Chondrocyte (in vitro differentiated cells): ENCODE data around the gene SMC3. TPM values are rescaled to one million over a fixed set of nuclear protein-coding genes. Genes with fewer than 3 reads are reported as not detected.

ENCODE experiments used
- DNase-seq: peaks from one replicate; pipeline ENCODE4 v3.0.0; 2021; ENCODE audit warnings: mixed read lengths, low spot score
- H3K27ac Mint-ChIP-seq: one replicate; pipeline ENCODE4 v1.8.0; 2021; ENCODE audit warnings: mild to moderate bottlenecking, moderate library complexity, mixed read lengths; ENCODE audit not compliant: unreplicated experiment
- H3K27me3 Mint-ChIP-seq: 2 replicates; pipeline ENCODE4 v1.8.0; 2021; ENCODE audit warnings: low read depth, mixed read lengths
- H3K36me3 Mint-ChIP-seq: 2 replicates; pipeline ENCODE4 v1.8.0; 2021; ENCODE audit warnings: low read depth, mixed read lengths
- H3K4me1 Mint-ChIP-seq: 2 replicates; pipeline ENCODE4 v1.8.0; 2021; ENCODE audit warnings: low read depth, mild to moderate bottlenecking, mixed read lengths
- H3K4me3 Mint-ChIP-seq: one replicate; pipeline ENCODE4 v1.8.0; 2021; ENCODE audit warnings: mild to moderate bottlenecking, moderate library complexity, mixed read lengths; ENCODE audit not compliant: unreplicated experiment
- H3K9me3 Mint-ChIP-seq: 2 replicates; pipeline ENCODE4 v1.8.0; 2021; ENCODE audit warnings: low read depth, mixed read lengths
- total RNA-seq: library from RNA; stranded (reverse); gene quantifications from 3 replicates; pipeline ENCODE4 v1.2.1, GENCODE V29; 2021
- TF ChIP-seq, protein P1 (sequence below): fragments of 200-600 bp; sonication (generic); IDR thresholded peaks from 2 replicates; pipeline ENCODE4 v1.5.0; 2021; ENCODE audit warnings: antibody characterized with exemption, mild to moderate bottlenecking, moderate library complexity

SMC3 gene
- total RNA-seq, 1 donor from 2014 or later = 29.3 TPM

DNA sequence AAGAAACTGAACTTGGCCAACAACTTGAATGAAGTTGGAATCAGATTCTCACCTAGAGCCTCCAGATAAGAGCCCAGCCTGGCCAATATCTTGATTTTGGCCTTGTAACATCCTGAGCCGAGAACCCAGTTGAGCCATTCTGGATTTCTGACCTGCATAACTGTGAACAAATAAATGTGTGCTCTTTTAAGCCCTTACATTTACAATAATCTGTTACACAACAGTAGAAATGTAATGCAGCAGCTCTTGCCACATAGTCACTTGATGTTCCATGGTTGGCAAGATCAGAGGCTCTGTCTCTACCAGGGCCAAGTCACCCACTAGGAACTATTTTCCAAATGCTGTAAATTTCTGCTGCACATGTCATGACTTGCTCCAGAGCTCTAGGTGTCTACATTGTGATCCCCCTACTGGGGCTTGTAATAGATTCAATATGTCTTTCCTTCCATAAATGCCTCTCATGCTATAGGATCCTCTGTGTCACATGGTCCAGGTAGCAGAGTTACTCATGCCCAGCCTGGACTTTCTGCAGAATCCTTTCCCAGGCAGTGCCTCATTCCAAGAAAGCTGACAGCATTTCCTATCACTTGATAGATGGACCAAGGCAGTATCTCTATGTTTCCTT is 65.2 kb downstream of the SMC3 start:
- no peak overlapping the region for H3K27ac Mint-ChIP-seq
- H3K4me1 Mint-ChIP-seq = peaks cover 34% of the 10 kb centered on the region
- H3K9me3 Mint-ChIP-seq = no peaks in the 10 kb centered on the region
- DNase-seq = no peak
- H3K27me3 Mint-ChIP-seq = no peaks in the 10 kb centered on the region
- TF ChIP-seq, protein P1, sequence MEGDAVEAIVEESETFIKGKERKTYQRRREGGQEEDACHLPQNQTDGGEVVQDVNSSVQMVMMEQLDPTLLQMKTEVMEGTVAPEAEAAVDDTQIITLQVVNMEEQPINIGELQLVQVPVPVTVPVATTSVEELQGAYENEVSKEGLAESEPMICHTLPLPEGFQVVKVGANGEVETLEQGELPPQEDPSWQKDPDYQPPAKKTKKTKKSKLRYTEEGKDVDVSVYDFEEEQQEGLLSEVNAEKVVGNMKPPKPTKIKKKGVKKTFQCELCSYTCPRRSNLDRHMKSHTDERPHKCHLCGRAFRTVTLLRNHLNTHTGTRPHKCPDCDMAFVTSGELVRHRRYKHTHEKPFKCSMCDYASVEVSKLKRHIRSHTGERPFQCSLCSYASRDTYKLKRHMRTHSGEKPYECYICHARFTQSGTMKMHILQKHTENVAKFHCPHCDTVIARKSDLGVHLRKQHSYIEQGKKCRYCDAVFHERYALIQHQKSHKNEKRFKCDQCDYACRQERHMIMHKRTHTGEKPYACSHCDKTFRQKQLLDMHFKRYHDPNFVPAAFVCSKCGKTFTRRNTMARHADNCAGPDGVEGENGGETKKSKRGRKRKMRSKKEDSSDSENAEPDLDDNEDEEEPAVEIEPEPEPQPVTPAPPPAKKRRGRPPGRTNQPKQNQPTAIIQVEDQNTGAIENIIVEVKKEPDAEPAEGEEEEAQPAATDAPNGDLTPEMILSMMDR = no peak
- H3K4me3 Mint-ChIP-seq = no peak overlapping the region
- no peaks in the 10 kb centered on the region for H3K36me3 Mint-ChIP-seq

DNA sequence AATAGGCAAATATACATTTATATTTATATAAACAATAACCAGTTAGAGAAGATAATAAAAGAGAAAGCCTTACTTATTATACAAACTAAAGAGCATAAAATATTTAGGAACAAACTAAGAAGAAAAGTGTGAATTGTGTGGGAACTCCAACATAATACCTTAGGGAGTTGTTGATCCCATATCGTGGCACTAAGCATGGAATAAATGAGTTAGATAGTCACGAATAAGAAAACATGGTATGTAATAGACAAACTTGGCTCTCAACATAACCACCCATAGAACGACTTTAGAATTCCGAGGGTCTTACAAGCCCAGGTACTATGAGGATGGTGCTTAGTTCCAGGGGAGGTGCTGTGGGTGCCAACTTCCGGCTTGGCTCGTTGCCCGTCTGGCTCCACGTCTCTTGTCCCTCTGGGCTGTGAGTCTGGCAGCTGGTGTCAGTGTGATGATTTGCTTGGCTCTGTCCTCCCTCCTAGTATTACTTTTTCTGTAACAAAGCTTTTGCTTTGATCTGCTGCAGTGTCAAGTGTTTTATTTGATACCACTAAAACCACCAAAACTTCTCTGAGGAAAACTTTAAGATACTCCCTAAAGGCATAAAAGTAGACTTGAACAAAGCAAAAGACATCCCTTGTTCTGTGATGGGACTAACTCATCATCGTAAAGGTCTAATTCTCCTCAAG is 67.2 kb downstream of the SMC3 start:
- no peaks in the 10 kb centered on the region for H3K36me3 Mint-ChIP-seq

DNA sequence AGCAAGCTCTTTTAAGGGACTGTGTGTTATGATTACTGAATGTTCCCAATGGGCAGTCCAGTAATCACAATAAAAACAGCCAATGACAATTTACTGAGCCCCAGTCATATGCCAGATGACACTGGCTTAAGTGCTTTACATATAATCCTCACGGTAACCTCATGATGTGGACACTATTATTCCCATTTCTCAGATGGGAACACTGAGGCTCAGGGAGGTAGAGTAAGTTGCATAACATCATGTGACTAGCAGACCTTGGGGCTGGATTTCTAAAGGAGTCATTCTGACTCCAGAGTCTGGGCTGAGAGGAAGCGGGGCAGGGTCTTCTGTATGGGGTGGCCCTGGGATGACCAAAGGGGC is 69.1 kb downstream of the SMC3 start:
- H3K9me3 Mint-ChIP-seq = no peaks in the 10 kb centered on the region
- H3K4me3 Mint-ChIP-seq = no peak overlapping the region
- TF ChIP-seq, protein P1 = no peak

More for the DNA sequence above, 67.2 kb downstream of the SMC3 start:
- Mint-ChIP-seq H3K4me3 (no peak overlapping the region), H3K27ac (peak overlapping the region; percentile 39), H3K9me3 (no peaks in the 10 kb centered on the region), H3K27me3 (no peaks in the 10 kb centered on the region), H3K4me1 (peaks cover 37% of the 10 kb centered on the region)
- TF ChIP-seq, protein P1 = no peak
- DNase-seq = no peak

DNA sequence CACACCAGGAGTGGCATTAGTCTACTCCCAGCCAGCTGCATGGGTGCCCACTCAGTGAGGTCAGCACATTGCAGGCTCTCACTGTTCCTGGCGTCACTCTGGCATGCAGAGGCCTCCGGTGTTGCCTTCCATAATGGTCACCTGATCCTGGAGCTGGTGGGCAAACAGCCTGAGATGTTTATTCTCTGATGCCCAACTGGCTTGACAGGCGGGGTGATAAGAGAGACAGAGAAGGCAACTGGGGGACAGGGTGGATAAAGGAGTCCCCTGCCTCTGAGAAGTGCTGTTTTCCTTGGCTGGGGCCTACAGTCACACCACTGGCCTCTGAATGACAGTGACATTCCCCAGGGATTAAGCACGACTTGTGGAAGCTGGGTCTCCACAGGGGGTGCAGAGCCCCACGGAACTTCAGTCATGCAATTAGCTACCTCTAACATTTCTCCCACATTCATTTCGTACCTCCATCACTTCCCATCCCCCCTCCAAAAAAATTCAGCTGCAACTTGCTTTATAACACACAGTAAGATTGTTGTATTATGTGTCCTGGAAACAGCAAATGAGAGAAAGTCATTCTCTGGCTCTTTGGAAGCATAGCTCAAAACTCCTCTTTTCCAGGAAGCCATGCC is 69.5 kb downstream of the SMC3 start:
- Mint-ChIP-seq H3K27ac (peak overlapping the region; percentile 86), H3K4me3 (no peak overlapping the region)
- TF ChIP-seq, protein P1 = no peak

More for the DNA sequence above, 69.1 kb downstream of the SMC3 start:
- Mint-ChIP-seq H3K27ac (peak overlapping the region; percentile 86), H3K36me3 (no peaks in the 10 kb centered on the region), H3K27me3 (peaks cover 4% of the 10 kb centered on the region), H3K4me1 (peaks cover 33% of the 10 kb centered on the region)
- no peak for DNase-seq

DNA sequence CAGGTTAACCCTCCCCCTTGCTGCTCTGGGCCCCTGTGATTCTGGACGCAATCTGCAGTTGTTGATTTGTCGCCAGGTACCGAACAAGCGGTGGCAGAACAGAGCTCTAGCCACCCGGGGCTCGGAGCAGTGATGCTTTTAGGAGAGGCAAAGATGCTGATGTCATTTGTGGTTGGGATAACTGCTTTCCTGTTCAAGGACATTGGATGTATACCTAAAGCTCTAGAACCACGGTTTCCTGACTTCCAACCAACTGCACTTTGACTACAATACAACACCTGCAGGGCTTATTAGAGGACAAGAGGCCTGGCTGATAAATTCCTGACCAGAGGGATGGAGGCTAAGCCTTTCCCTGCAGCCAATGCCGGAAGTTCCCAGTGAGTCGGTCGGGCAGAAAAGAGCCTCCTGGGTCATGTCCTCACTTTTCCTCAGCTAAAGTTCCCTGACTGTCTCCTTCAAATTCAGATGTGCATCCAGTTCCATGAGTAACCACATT is 70.1 kb downstream of the SMC3 start:
- DNase-seq = no peak
- TF ChIP-seq, protein P1 = no peak
- Mint-ChIP-seq H3K4me1 (peaks cover 35% of the 10 kb centered on the region), H3K27me3 (peaks cover 9% of the 10 kb centered on the region), H3K36me3 (no peaks in the 10 kb centered on the region), H3K4me3 (no peak overlapping the region), H3K9me3 (no peaks in the 10 kb centered on the region), H3K27ac (peak overlapping the region; percentile 86)

More for the DNA sequence above, 69.5 kb downstream of the SMC3 start:
- peaks cover 6% of the 10 kb centered on the region for H3K27me3 Mint-ChIP-seq
- peaks cover 33% of the 10 kb centered on the region for H3K4me1 Mint-ChIP-seq
- no peaks in the 10 kb centered on the region for H3K36me3 Mint-ChIP-seq
- H3K9me3 Mint-ChIP-seq = no peaks in the 10 kb centered on the region
- no peak for DNase-seq
